Kidney (tissue), 14 donors: ENCODE data around the gene RNF5. TPM values are rescaled to one million over a fixed set of nuclear protein-coding genes. Genes with fewer than 3 reads are reported as not detected.

Experiments
- DNase-seq, 5 donors: peaks; one replicate each; pipeline ENCODE4 v3.0.0-alpha.2; 2013 to 2020
- FAIRE-seq: peaks from 2 replicates; lab custom pipeline; 2012; peaks lifted over from hg19 to GRCh38; lab: Jason Lieb, UNC
- H3K27ac ChIP-seq, 2 donors: one replicate each; pipeline ENCODE4 v1.7.0; 2013; ENCODE audit warnings: low read depth in 2 of 2, low read length in 2 of 2, inconsistent platforms in 1 of 2
- H3K27me3 ChIP-seq: one replicate; pipeline ENCODE4 v1.7.1; 2013; ENCODE audit warnings: low read length, inconsistent platforms; ENCODE audit not compliant: control insufficient read depth, insufficient read depth
- H3K36me3 ChIP-seq, 3 donors: one replicate each; pipeline versions ENCODE4 v1.7.0 to v1.7.1; 2013; ENCODE audit warnings: low read length in 3 of 3, control low read depth in 1 of 3, inconsistent platforms in 1 of 3; ENCODE audit not compliant: insufficient read depth in 3 of 3, control insufficient read depth in 2 of 3
- H3K4me1 ChIP-seq, 3 donors: one replicate each; pipeline versions ENCODE4 v1.7.0 to v1.7.1; 2013; ENCODE audit warnings: low read length in 3 of 3, inconsistent platforms in 1 of 3, low read depth in 1 of 3; ENCODE audit not compliant: control insufficient read depth in 2 of 3, insufficient read depth in 2 of 3
- H3K4me3 ChIP-seq, 3 donors: one replicate each; pipeline versions ENCODE4 v1.7.0 to v1.8.1; 2013; ENCODE audit warnings: low read length in 3 of 3, control low read depth in 1 of 3, inconsistent platforms in 1 of 3
- H3K9ac ChIP-seq, 3 donors: one replicate each; pipeline versions ENCODE4 v1.7.0 to v1.7.1; 2013; ENCODE audit warnings: low read length in 3 of 3, control low read depth in 1 of 3, inconsistent platforms in 1 of 3
- H3K9me3 ChIP-seq, 3 donors: one replicate each; pipeline versions ENCODE4 v1.7.0 to v1.7.1; 2013; ENCODE audit warnings: low read length in 3 of 3, control low read depth in 1 of 3, inconsistent platforms in 1 of 3; ENCODE audit not compliant: control insufficient read depth in 2 of 3, insufficient read depth in 1 of 3
- intact Hi-C: fragments of 100-400 bp; cut with DNase I; formaldehyde crosslinking; loops from one replicate; pipeline ENCODE4 v1.11.1; 2022
- microRNA-seq: library from miRNA; unstranded; fragments of <30 nt; microRNA quantifications from one replicate; pipeline ENCODE4 v1.2.0, GENCODE V29; 2020
- polyA plus RNA-seq: library from polyadenylated mRNA; stranded (reverse); fragments of 350-450 nt; fragmentation: Illumina TruSeq; extraction: RNeasy Lipid Tissue Mini Kit (QIAGEN cat#74804); gene quantifications from one replicate; pipeline ENCODE4 v1.2.3, GENCODE V29; 2014; ENCODE audit warnings: low read depth, low replicate concordance; ENCODE audit not compliant: insufficient read depth
- total RNA-seq: library from RNA; stranded (reverse); fragmentation: NEBNext Ultra II Directional; extraction: Animal tissue kit (Norgen Biotek cat#: 25700); gene quantifications from one replicate; pipeline ENCODE4 v1.2.1, GENCODE V29; 2021
- TF ChIP-seq, protein P1 (sequence below): IDR thresholded peaks from 3 replicates; pipeline ENCODE4 v1.5.1; 2012; ENCODE audit warnings: mild to moderate bottlenecking, moderate library complexity, borderline replicate concordance; ENCODE audit not compliant: insufficient read depth; ENCODE audit errors: extremely low read depth
- donor health status: control.
- donor health status: control.
- donor health status: control.
- donor health status: control.
- donor health status: control.
- donor health status: DM: yes; HTN: yes; CAD: no.
- donor health status: Normal renal cell carcinoma (clear cell type).

Gene RNF5
- total and polyA plus RNA-seq, 2 donors from 2014 or later: 74.1 to 208 TPM

DNA sequence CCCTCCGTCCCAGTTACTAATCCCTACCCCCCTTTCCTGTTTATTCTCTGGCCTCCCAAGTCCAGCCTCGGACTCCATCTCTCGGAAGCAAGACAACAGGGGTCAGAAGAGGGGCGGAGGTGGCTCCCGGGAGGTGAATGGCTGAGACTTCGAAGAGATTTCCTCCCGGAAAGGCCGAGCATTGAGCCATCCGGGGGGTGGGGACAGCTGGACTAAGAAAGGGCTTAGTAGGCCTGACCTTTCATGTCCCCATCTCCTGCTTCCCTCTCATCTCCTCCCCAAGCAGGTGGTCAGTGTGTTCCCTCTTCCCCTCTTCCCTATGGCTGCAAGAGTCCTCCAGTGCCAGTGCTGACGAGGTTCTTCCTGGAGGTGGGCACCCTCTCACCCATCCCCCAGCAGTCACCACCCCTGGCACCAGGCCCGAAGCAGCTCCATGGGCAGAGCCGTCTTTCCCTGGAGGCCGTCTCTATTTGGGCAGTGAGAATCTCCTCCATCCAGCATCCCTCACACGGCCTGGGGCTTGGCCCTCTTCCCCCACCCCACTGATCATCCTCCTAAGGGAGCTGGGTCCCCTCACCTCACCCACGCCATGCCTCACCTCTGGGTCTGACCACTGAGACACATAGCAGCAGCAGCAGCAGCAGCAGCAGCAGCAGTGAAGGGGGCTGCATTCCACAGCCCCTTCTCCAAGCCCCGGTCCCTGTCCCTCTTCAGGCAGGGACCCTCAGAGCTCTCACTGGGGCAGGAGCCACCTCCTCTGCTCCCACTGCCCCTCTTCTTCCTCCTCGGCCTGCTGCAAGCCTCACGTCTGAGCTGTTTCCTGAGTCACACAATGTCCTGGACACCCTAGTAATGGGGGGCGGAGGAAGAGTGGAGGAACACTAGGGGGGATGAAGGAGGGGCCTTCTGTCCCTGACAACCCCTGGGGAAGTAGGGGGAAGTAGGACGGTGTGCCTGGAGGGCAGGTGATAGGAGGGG is 45.3 kb downstream of the RNF5 start, which contains the start of gene NOTCH4:
NOTCH4 (minus strand) TSS at position 810 of the 978 bp plus-strand sequence; CDS start at position 671, 139 bp downstream.
- no peaks in the 10 kb centered on the region for H3K9me3 ChIP-seq

DNA sequence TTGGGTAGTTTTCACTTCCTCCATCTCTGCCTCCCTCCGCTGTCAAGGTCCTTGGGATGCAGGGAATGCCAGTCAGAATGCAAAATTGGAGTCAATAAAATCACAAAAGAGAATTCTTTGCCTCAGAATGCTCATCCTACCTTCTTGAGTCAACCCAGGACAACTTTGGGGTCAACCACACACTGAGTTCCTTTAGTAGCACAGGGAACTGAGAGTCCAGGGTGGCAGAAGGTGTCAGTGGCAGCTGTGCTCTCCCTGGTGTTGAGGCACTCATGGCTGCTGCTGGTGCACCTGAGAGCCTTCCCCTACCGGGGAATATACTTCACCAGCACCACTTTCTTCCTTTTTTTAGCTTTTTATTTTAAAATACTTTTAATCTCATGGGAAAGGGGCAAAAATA is 46.5 kb downstream of the RNF5 start:
- TF ChIP-seq, protein P1, sequence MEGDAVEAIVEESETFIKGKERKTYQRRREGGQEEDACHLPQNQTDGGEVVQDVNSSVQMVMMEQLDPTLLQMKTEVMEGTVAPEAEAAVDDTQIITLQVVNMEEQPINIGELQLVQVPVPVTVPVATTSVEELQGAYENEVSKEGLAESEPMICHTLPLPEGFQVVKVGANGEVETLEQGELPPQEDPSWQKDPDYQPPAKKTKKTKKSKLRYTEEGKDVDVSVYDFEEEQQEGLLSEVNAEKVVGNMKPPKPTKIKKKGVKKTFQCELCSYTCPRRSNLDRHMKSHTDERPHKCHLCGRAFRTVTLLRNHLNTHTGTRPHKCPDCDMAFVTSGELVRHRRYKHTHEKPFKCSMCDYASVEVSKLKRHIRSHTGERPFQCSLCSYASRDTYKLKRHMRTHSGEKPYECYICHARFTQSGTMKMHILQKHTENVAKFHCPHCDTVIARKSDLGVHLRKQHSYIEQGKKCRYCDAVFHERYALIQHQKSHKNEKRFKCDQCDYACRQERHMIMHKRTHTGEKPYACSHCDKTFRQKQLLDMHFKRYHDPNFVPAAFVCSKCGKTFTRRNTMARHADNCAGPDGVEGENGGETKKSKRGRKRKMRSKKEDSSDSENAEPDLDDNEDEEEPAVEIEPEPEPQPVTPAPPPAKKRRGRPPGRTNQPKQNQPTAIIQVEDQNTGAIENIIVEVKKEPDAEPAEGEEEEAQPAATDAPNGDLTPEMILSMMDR: no peak
- FAIRE-seq (no peak), DNase-seq (no peak)
- H3K4me1 ChIP-seq: no peaks in the 10 kb centered on the region
- H3K27ac ChIP-seq: no peak overlapping the region
- H3K4me3 ChIP-seq: no peak overlapping the region
- no peaks in the 10 kb centered on the region for H3K9me3 ChIP-seq
- H3K27me3 ChIP-seq: no peaks in the 10 kb centered on the region
- no peak overlapping the region for H3K9ac ChIP-seq
- intact Hi-C loops: no loop called here
- H3K36me3 ChIP-seq: no peaks in the 10 kb centered on the region

More for the DNA sequence above, 45.3 kb downstream of the RNF5 start, which contains the start of gene NOTCH4:
- no peak within 1 kb of the TSS for H3K9ac ChIP-seq
- TF ChIP-seq, protein P1: no peak
- no peaks in the 10 kb centered on the region for H3K36me3 ChIP-seq
- H3K4me1 ChIP-seq: no peaks in the 10 kb centered on the region
- DNase-seq (no peak), FAIRE-seq (no peak)
- no peaks in the 10 kb centered on the region for H3K27me3 ChIP-seq
- H3K4me3 ChIP-seq: peak within 1 kb of the TSS in 2 of 3 donors; percentile 26 to 56
- peak within 1 kb of the TSS; percentile 43 to 73 for H3K27ac ChIP-seq
- intact Hi-C loops: no loop called here

DNA sequence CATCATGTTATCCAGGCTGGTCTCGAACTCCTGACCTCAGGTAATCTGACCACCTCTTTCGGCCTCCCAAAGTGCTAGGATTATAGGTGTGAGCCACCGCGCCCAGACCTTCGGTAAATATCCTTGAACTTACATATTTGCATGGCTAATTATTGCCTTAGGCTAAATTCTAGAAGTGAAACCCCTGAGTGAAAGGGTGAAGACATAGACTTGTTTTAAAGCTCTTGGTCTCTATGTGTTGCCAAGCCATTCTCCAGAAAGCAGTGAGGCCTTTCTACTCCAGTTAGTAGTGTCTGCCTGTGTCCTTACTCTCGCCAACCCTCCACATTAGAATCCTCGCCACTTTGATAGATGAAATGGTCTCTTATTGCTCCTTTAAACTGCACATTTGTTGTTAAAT is 48.2 kb downstream of the RNF5 start:
- TF ChIP-seq, protein P1: no peak
- Histone ChIP-seq H3K27me3 (no peaks in the 10 kb centered on the region), H3K9ac (no peak overlapping the region), H3K36me3 (no peaks in the 10 kb centered on the region), H3K4me1 (no peaks in the 10 kb centered on the region), H3K4me3 (no peak overlapping the region), H3K9me3 (no peaks in the 10 kb centered on the region), H3K27ac (no peak overlapping the region)
- FAIRE-seq (no peak), DNase-seq (no peak)
- intact Hi-C loops: no loop called here

Small RNAs within 50 kb of the gene (microRNA-seq; reads per million reads assigned to microRNA genes)
- gene MIR6721 (not detected), gene MIR6833 (not detected)

Other genes starting within 250 kb of the RNF5 start
- gene CFB, start 232.3 kb upstream of the RNF5 start, total RNA-seq: 200 TPM
- gene CFB, start 232.3 kb upstream of the RNF5 start, polyA plus RNA-seq: 154 TPM
- gene NELFE, start 219.4 kb upstream of the RNF5 start, total RNA-seq: 62.0 TPM
- gene NELFE, start 219.4 kb upstream of the RNF5 start, polyA plus RNA-seq: 83.0 TPM
- gene SKIC2, start 219.2 kb upstream of the RNF5 start, total RNA-seq: 67.8 TPM
- 55.0 TPM for gene SKIC2, start 219.2 kb upstream of the RNF5 start, polyA plus RNA-seq
- gene DXO, start 206.3 kb upstream of the RNF5 start, total RNA-seq: 21.3 TPM
- gene DXO, start 206.3 kb upstream of the RNF5 start, polyA plus RNA-seq: 26.0 TPM
- 250 TPM for gene C4A, start 196.3 kb upstream of the RNF5 start, total RNA-seq
- 521 TPM for gene C4A, start 196.3 kb upstream of the RNF5 start, polyA plus RNA-seq
- 596 TPM for gene C4B, start 163.6 kb upstream of the RNF5 start, total RNA-seq
- 578 TPM for gene C4B, start 163.6 kb upstream of the RNF5 start, polyA plus RNA-seq
- 3.2 TPM for gene CYP21A2, start 140.0 kb upstream of the RNF5 start, total RNA-seq
- gene CYP21A2, start 140.0 kb upstream of the RNF5 start, polyA plus RNA-seq: 8.2 TPM
- 88.2 TPM for gene TNXB, start 69.1 kb upstream of the RNF5 start, total RNA-seq
- gene TNXB, start 69.1 kb upstream of the RNF5 start, polyA plus RNA-seq: 13.3 TPM
- gene ATF6B, start 50.2 kb upstream of the RNF5 start, total RNA-seq: 104 TPM
- 40.3 TPM for gene ATF6B, start 50.2 kb upstream of the RNF5 start, polyA plus RNA-seq
- 4.8 TPM for gene FKBPL, start 48.1 kb upstream of the RNF5 start, total RNA-seq
- 5.7 TPM for gene FKBPL, start 48.1 kb upstream of the RNF5 start, polyA plus RNA-seq
- gene PRRT1, start 26.5 kb upstream of the RNF5 start, total RNA-seq: 2.4 TPM
- 4.0 TPM for gene PRRT1, start 26.5 kb upstream of the RNF5 start, polyA plus RNA-seq
- 23.0 TPM for gene PPT2, start 24.3 kb upstream of the RNF5 start, total RNA-seq
- 20.3 TPM for gene PPT2, start 24.3 kb upstream of the RNF5 start, polyA plus RNA-seq
- gene EGFL8, start 13.8 kb upstream of the RNF5 start, total RNA-seq: 18.3 TPM
- gene EGFL8, start 13.8 kb upstream of the RNF5 start, polyA plus RNA-seq: 15.0 TPM
- 58.9 TPM for gene AGPAT1, start 2.3 kb upstream of the RNF5 start, total RNA-seq
- gene AGPAT1, start 2.3 kb upstream of the RNF5 start, polyA plus RNA-seq: 87.1 TPM
- gene AGER, start 5.8 kb downstream of the RNF5 start, total RNA-seq: 13.0 TPM
- gene AGER, start 5.8 kb downstream of the RNF5 start, polyA plus RNA-seq: 7.1 TPM
- gene PBX2, start 11.8 kb downstream of the RNF5 start, total RNA-seq: 87.3 TPM
- 34.6 TPM for gene PBX2, start 11.8 kb downstream of the RNF5 start, polyA plus RNA-seq
- gene GPSM3, start 14.2 kb downstream of the RNF5 start, total RNA-seq: 28.1 TPM
- 6.2 TPM for gene GPSM3, start 14.2 kb downstream of the RNF5 start, polyA plus RNA-seq
- 30.5 TPM for gene NOTCH4, start 45.7 kb downstream of the RNF5 start, total RNA-seq
- 22.5 TPM for gene NOTCH4, start 45.7 kb downstream of the RNF5 start, polyA plus RNA-seq
- not detected for gene TSBP1, start 193.5 kb downstream of the RNF5 start, total RNA-seq
- not detected for gene TSBP1, start 193.5 kb downstream of the RNF5 start, polyA plus RNA-seq
- not detected for gene BTNL2, start 228.8 kb downstream of the RNF5 start, total RNA-seq
- gene BTNL2, start 228.8 kb downstream of the RNF5 start, polyA plus RNA-seq: not detected